ENCODE results near the gene TSPAN9.

The TSPAN9 gene

DNA sequence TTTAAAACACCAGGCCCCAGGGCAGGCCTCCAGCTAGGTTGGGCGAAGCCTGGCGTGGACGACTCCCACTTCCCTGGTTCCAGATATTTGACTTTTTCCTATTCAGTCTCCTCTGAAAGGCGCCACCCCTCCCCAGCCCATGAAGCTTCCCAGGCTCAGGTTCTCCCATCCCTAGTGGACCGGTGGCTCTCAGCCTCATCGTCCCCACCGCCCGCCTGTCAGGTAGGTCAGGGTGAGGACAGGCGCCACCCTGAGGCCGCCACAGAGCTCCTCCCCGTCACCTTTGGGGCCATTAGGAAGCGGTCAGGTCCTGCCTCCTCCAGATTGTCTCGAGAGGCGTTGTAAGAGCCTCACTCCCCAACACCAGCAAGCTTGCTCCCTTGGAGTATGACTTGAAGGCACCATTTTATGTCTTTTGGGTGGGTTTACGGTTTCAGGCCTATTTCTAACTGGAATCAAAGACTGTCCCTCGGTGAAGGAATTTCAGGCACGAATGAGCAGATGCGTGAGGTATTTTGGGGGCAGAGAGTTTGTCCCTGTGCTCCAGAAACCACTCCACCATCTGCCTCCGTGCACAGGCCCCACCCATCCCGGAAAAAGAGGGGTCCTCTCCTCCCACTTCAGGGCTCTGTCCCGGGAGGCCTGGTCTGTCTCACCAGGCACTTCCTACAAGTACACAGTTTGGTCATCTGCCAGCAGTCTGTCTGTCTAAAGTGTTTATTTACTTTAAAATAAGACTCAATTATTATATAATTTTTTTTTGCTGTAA, 55.6 kb downstream of the TSPAN9 start:
- H2AFZ ChIP-seq (ENCODE audit: low read depth, low read length) = no peak overlapping the region
- H3K4me3 ChIP-seq (ENCODE audit: low read length) = no peak overlapping the region
- no peaks in the 10 kb centered on the region for H3K36me3 ChIP-seq (ENCODE audit: insufficient read depth, low read length)
- no peaks in the 10 kb centered on the region for H3K9me3 ChIP-seq (ENCODE audit: low read length)
- no peaks in the 10 kb centered on the region for H3K27me3 ChIP-seq (ENCODE audit: insufficient read depth, low read length)
- peaks cover 2% of the 10 kb centered on the region for H3K4me1 ChIP-seq (ENCODE audit: insufficient read depth, low read length)

DNA sequence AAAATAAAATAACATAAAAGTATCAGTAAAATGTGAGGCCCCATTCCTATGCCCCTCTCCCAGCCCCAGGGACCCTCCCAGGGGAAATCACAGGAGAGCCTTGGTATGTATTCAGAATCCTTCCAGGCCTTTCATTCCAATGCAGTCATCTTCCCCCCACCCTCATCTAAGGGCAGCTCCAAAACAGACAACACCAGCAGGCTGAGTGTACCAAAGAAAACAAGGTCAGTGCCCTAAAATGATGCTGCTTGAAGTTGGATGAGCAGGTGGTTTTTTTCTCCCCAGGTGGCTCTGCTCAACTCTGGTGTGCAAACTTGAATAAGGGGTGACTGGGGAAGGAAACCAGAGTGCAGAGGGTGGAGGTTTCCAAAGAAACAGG, 56.2 kb downstream of the TSPAN9 start:
- H3K36me3 ChIP-seq (ENCODE audit: insufficient read depth, low read length) = no peaks in the 10 kb centered on the region
- peaks cover 2% of the 10 kb centered on the region for H3K4me1 ChIP-seq (ENCODE audit: insufficient read depth, low read length)
- no peaks in the 10 kb centered on the region for H3K27me3 ChIP-seq (ENCODE audit: insufficient read depth, low read length)
- H3K4me3 ChIP-seq (ENCODE audit: low read length) = no peak overlapping the region
- no peaks in the 10 kb centered on the region for H3K9me3 ChIP-seq (ENCODE audit: low read length)
- no peak overlapping the region for H2AFZ ChIP-seq (ENCODE audit: low read depth, low read length)

DNA sequence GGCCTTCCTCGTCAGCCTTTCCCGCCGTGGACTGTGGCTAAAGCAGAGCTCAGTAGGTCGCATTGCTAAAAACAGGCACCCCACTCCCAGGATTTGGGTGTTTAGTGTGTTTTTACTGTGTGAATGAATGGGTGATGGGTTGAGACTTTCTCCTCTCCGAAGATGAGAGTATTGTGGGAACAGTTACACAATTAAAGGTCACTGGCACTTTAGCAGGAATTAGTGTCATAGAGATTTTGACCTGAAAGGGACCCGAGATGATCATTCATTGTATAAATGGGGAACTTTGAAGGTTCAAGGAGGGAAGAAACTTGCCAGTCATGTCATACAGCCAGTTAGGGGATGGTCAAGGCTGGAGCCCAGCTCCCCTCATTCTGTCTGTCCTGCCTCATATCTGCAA, 56.9 kb downstream of the TSPAN9 start:
- H3K4me3 ChIP-seq (ENCODE audit: low read length) = no peak overlapping the region
- H2AFZ ChIP-seq (ENCODE audit: low read depth, low read length) = no peak overlapping the region
- peaks cover 2% of the 10 kb centered on the region for H3K4me1 ChIP-seq (ENCODE audit: insufficient read depth, low read length)
- no peaks in the 10 kb centered on the region for H3K27me3 ChIP-seq (ENCODE audit: insufficient read depth, low read length)
- H3K9me3 ChIP-seq (ENCODE audit: low read length) = no peaks in the 10 kb centered on the region
- H3K36me3 ChIP-seq (ENCODE audit: insufficient read depth, low read length) = no peaks in the 10 kb centered on the region

- no peaks in the 10 kb centered on the region for H3K9me3 ChIP-seq (ENCODE audit: low read length)
- no peak overlapping the region for H3K4me3 ChIP-seq (ENCODE audit: low read length)
- H3K4me1 ChIP-seq (ENCODE audit: insufficient read depth, low read length) = peaks cover 2% of the 10 kb centered on the region
- no peaks in the 10 kb centered on the region for H3K36me3 ChIP-seq (ENCODE audit: insufficient read depth, low read length)
- no peaks in the 10 kb centered on the region for H3K27me3 ChIP-seq (ENCODE audit: insufficient read depth, low read length)
- no peak overlapping the region for H2AFZ ChIP-seq (ENCODE audit: low read depth, low read length)
These were observed 57.5 kb downstream of the TSPAN9 start for GRCh38 chr12:3134526-3135135.

DNA sequence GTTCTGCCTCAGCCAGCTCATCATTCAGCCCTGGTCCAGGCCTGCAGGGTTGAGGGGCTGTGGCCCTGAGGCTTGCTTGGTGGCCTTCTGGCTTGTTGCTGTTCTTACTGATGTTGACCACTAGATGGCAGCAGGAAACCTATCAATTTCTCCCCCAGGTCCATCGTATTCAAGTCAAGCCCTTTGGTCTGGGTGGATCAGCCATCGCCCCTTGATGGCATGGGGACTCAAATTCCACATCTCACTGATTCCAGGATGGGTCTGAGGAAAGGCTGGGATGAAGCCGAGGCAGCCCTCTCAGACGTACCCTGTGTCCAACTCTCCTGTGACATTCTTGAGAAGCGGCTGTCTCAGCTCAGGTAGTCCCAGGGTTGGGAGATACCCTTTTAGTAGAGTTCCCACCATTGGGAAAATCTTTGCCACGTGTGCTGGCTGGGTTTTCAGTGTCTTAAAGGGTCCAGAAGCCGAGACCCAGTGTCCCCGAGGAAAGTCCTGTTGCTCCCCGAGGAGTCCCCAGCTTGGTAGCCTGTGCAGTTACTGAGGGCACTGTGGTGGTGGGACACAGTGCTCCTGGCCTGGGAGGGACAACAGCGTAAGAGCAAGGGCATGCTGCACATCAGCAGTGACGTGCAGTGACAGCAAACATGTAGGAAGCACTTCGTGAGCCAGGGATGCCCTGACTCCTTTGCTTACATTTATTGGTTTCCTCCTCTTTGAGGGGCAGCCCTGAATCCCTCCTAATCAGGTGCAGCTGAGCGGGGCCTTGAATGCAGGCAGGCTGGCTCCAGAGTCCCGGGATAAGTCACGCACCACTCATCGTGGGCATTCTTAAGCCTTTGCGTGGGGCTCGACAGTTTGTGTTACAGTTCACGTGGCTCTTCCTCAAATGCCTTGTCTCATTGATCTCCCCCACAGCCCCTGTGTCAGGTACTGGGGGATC, 58.6 kb downstream of the TSPAN9 start:
- Histone ChIP-seq H3K4me3 (ENCODE audit: low read length) (no peak overlapping the region), H3K9me3 (ENCODE audit: low read length) (no peaks in the 10 kb centered on the region), H2AFZ (ENCODE audit: low read depth, low read length) (no peak overlapping the region), H3K36me3 (ENCODE audit: insufficient read depth, low read length) (no peaks in the 10 kb centered on the region), H3K4me1 (ENCODE audit: insufficient read depth, low read length) (peaks cover 2% of the 10 kb centered on the region), H3K27me3 (ENCODE audit: insufficient read depth, low read length) (no peaks in the 10 kb centered on the region)

- Histone ChIP-seq H3K4me3 (ENCODE audit: low read length) (no peak overlapping the region), H3K9me3 (ENCODE audit: low read length) (no peaks in the 10 kb centered on the region), H3K36me3 (ENCODE audit: insufficient read depth, low read length) (no peaks in the 10 kb centered on the region), H2AFZ (ENCODE audit: low read depth, low read length) (no peak overlapping the region), H3K4me1 (ENCODE audit: insufficient read depth, low read length) (peaks cover 5% of the 10 kb centered on the region), H3K27me3 (ENCODE audit: insufficient read depth, low read length) (no peaks in the 10 kb centered on the region)
These were observed 59.6 kb downstream of the TSPAN9 start for GRCh38 chr12:3136641-3137267.

DNA sequence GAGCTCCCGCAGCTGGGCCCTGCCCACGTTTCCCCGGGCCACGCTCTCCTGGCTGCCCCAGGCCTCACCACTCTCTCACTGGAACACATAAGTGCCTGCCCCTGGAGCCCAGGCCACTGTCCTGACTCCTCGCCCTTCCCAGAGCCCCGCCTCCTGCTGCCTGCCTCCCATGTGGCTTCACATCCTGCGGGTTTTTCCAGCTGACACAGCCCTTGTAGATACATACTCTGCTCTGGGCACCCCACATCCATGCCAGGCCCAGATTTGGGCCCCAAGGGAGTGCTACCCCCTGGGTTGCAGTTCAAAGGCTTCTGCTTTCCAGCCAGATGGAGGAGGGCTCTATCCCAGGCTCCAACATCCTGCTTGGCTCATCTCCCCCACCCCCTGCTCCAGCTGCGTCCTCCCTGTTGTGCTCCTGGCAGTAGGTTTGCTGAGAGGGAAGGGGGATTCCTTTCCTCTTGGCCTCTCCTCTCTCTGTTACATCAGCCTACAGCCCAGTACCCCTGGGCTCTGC, 60.1 kb downstream of the TSPAN9 start:
- no peaks in the 10 kb centered on the region for H3K27me3 ChIP-seq (ENCODE audit: insufficient read depth, low read length)
- no peak overlapping the region for H3K4me3 ChIP-seq (ENCODE audit: low read length)
- H3K9me3 ChIP-seq (ENCODE audit: low read length) = no peaks in the 10 kb centered on the region
- H3K36me3 ChIP-seq (ENCODE audit: insufficient read depth, low read length) = no peaks in the 10 kb centered on the region
- H2AFZ ChIP-seq (ENCODE audit: low read depth, low read length) = no peak overlapping the region
- peaks cover 5% of the 10 kb centered on the region for H3K4me1 ChIP-seq (ENCODE audit: insufficient read depth, low read length)

GRCh38 chr12:3137814-3138445, 60.8 kb downstream of the TSPAN9 start:
- Histone ChIP-seq H3K36me3 (ENCODE audit: insufficient read depth, low read length) (no peaks in the 10 kb centered on the region), H2AFZ (ENCODE audit: low read depth, low read length) (no peak overlapping the region), H3K27me3 (ENCODE audit: insufficient read depth, low read length) (no peaks in the 10 kb centered on the region), H3K9me3 (ENCODE audit: low read length) (no peaks in the 10 kb centered on the region), H3K4me1 (ENCODE audit: insufficient read depth, low read length) (peaks cover 5% of the 10 kb centered on the region), H3K4me3 (ENCODE audit: low read length) (no peak overlapping the region)

DNA sequence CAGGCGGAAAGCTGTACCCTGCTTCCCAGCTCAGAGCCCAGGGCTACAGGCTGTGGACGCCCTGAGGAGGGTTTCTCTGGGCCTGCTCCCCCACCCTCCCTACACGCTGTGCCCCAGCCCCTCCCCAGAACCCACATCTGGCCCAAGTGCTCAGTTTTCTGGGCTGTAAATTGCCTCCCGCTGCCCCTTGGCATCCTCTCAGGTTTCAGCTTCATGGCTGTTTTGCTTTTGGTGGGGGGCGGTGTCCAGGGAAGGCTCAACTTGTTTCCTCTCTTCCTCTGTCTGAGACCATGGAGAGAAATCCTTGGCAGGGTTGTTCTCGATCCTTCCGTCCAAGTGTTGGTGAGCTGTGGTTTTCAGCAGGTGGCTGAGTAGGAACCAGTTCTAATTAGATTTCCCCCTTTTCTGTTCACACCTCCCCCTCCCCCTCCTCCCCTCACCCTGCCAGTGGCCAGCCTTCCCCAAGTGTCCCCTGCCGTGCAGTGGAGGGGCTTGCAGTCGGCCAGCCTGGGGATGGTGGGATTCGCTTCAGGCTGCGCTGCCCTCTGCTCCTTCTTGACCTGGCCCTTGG, 61.8 kb downstream of the TSPAN9 start:
- H2AFZ ChIP-seq (ENCODE audit: low read depth, low read length) = no peak overlapping the region
- peaks cover 5% of the 10 kb centered on the region for H3K4me1 ChIP-seq (ENCODE audit: insufficient read depth, low read length)
- no peaks in the 10 kb centered on the region for H3K27me3 ChIP-seq (ENCODE audit: insufficient read depth, low read length)
- H3K9me3 ChIP-seq (ENCODE audit: low read length) = no peaks in the 10 kb centered on the region
- H3K4me3 ChIP-seq (ENCODE audit: low read length) = no peak overlapping the region
- no peaks in the 10 kb centered on the region for H3K36me3 ChIP-seq (ENCODE audit: insufficient read depth, low read length)

DNA sequence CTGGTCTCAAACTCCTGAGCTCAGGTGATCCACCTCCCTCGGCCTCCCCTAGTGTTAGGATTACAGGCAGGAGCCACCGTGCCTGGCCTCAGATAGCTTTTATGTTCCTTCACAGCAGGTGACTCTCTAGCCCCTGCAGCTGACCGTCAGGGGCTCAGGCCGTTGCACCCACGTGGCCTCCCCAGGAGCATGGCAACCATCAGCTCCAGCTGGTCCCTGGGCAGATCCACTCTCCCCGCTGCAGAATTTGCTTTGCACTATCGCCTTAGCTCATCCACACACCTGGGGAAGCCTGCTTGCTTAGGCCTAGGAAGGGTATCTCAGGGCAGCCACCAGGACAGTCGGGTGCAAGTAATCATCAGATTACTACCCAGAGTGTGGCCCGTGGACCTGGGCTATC, 62.6 kb downstream of the TSPAN9 start:
- Histone ChIP-seq H3K4me1 (ENCODE audit: insufficient read depth, low read length) (peaks cover 5% of the 10 kb centered on the region), H3K4me3 (ENCODE audit: low read length) (no peak overlapping the region), H3K27me3 (ENCODE audit: insufficient read depth, low read length) (no peaks in the 10 kb centered on the region), H2AFZ (ENCODE audit: low read depth, low read length) (no peak overlapping the region), H3K9me3 (ENCODE audit: low read length) (no peaks in the 10 kb centered on the region), H3K36me3 (ENCODE audit: insufficient read depth, low read length) (no peaks in the 10 kb centered on the region)

DNA sequence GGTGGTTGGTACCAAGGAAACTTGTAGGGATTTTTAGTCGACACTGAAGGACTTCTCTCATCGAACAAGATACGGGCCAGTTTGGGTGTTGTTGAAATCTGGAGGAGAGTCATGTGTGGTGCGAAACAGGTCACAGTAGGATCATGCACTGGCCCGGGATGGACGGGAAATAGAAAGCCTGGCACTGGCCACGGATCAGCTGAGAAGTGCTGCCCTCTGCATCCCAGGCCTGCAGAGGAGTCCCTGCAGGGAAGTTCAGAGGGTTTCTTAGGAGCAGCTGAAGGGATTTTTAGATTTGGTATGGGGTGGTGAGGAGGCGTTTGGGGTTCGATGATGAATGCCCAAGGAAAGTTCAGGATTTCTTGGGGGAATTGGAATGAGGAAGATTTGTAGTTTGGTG, 63.1 kb downstream of the TSPAN9 start:
- no peak overlapping the region for H2AFZ ChIP-seq (ENCODE audit: low read depth, low read length)
- no peaks in the 10 kb centered on the region for H3K27me3 ChIP-seq (ENCODE audit: insufficient read depth, low read length)
- no peaks in the 10 kb centered on the region for H3K36me3 ChIP-seq (ENCODE audit: insufficient read depth, low read length)
- peaks cover 5% of the 10 kb centered on the region for H3K4me1 ChIP-seq (ENCODE audit: insufficient read depth, low read length)
- no peaks in the 10 kb centered on the region for H3K9me3 ChIP-seq (ENCODE audit: low read length)
- H3K4me3 ChIP-seq (ENCODE audit: low read length) = no peak overlapping the region
